ENCODE data around the gene NPFFR1.

Gene NPFFR1

GRCh38 chr10:70323697-70324338 lies 40.0 kb upstream of the NPFFR1 start:
- Histone ChIP-seq H3K4me3 (ENCODE audit: low read length) (no peak overlapping the region), H3K9me3 (ENCODE audit: insufficient read depth, low read depth, low read length) (no peaks in the 10 kb centered on the region), H3K27me3 (ENCODE audit: insufficient read depth, low read length) (no peaks in the 10 kb centered on the region), H3K36me3 (ENCODE audit: insufficient read depth, low read length) (peaks cover 3% of the 10 kb centered on the region; the same call in 1 of the 2 replicates), H3K9ac (ENCODE audit: low read depth, low read length) (no peak overlapping the region; the same call in 1 of the 2 replicates), H3K4me1 (ENCODE audit: insufficient read depth, low read length) (peaks cover 6% of the 10 kb centered on the region; the same call in 1 of the 2 replicates), H3K27ac (ENCODE audit: low read depth, low read length) (no peak overlapping the region)
- 80% methylated on average over 18 of the region's 18 CpGs for WGBS

- H3K4me1 ChIP-seq (ENCODE audit: insufficient read depth, low read length): peaks cover 6% of the 10 kb centered on the region; the same call in 1 of the 2 replicates
- no peak overlapping the region for H3K4me3 ChIP-seq (ENCODE audit: low read length)
- H3K9ac ChIP-seq (ENCODE audit: low read depth, low read length): no peak overlapping the region; the same call in 1 of the 2 replicates
- no peaks in the 10 kb centered on the region for H3K27me3 ChIP-seq (ENCODE audit: insufficient read depth, low read length)
- 90% methylated on average over 9 of the region's 9 CpGs for WGBS
- H3K36me3 ChIP-seq (ENCODE audit: insufficient read depth, low read length): peaks cover 3% of the 10 kb centered on the region; the same call in 1 of the 2 replicates
- no peak overlapping the region for H3K27ac ChIP-seq (ENCODE audit: low read depth, low read length)
- H3K9me3 ChIP-seq (ENCODE audit: insufficient read depth, low read depth, low read length): no peaks in the 10 kb centered on the region
Measured at GRCh38 chr10:70323138-70323696, 39.4 kb upstream of the NPFFR1 start.

- peaks cover 6% of the 10 kb centered on the region; the same call in 1 of the 2 replicates for H3K4me1 ChIP-seq (ENCODE audit: insufficient read depth, low read length)
- peaks cover 3% of the 10 kb centered on the region; the same call in 1 of the 2 replicates for H3K36me3 ChIP-seq (ENCODE audit: insufficient read depth, low read length)
- no peak overlapping the region for H3K9ac ChIP-seq (ENCODE audit: low read depth, low read length)
- no peak overlapping the region for H3K4me3 ChIP-seq (ENCODE audit: low read length)
- 92% methylated on average over 18 of the region's 19 CpGs for WGBS
- no peak overlapping the region for H3K27ac ChIP-seq (ENCODE audit: low read depth, low read length)
- H3K9me3 ChIP-seq (ENCODE audit: insufficient read depth, low read depth, low read length): no peaks in the 10 kb centered on the region
- H3K27me3 ChIP-seq (ENCODE audit: insufficient read depth, low read length): no peaks in the 10 kb centered on the region
Measured at GRCh38 chr10:70321897-70322890, 38.4 kb upstream of the NPFFR1 start.

- 91% methylated on average over 5 of the region's 5 CpGs for WGBS
- H3K27ac ChIP-seq (ENCODE audit: low read depth, low read length): no peak overlapping the region
- peaks cover 6% of the 10 kb centered on the region; the same call in 1 of the 2 replicates for H3K4me1 ChIP-seq (ENCODE audit: insufficient read depth, low read length)
- H3K4me3 ChIP-seq (ENCODE audit: low read length): no peak overlapping the region
- H3K27me3 ChIP-seq (ENCODE audit: insufficient read depth, low read length): no peaks in the 10 kb centered on the region
- no peak overlapping the region for H3K9ac ChIP-seq (ENCODE audit: low read depth, low read length)
- peaks cover 3% of the 10 kb centered on the region; the same call in 1 of the 2 replicates for H3K36me3 ChIP-seq (ENCODE audit: insufficient read depth, low read length)
- H3K9me3 ChIP-seq (ENCODE audit: insufficient read depth, low read depth, low read length): no peaks in the 10 kb centered on the region
Measured at GRCh38 chr10:70321233-70321632, 37.4 kb upstream of the NPFFR1 start.

GRCh38 chr10:70320751-70321150 lies 36.9 kb upstream of the NPFFR1 start:
- Histone ChIP-seq H3K4me3 (ENCODE audit: low read length) (no peak overlapping the region), H3K27me3 (ENCODE audit: insufficient read depth, low read length) (no peaks in the 10 kb centered on the region), H3K9ac (ENCODE audit: low read depth, low read length) (no peak overlapping the region), H3K4me1 (ENCODE audit: insufficient read depth, low read length) (peaks cover 6% of the 10 kb centered on the region; the same call in 1 of the 2 replicates), H3K27ac (ENCODE audit: low read depth, low read length) (no peak overlapping the region), H3K36me3 (ENCODE audit: insufficient read depth, low read length) (peaks cover 3% of the 10 kb centered on the region; the same call in 1 of the 2 replicates), H3K9me3 (ENCODE audit: insufficient read depth, low read depth, low read length) (no peaks in the 10 kb centered on the region)
- WGBS: 88% methylated on average over 5 of the region's 5 CpGs

GRCh38 chr10:70319824-70320223 lies 36.0 kb upstream of the NPFFR1 start:
- peaks cover 3% of the 10 kb centered on the region; the same call in 1 of the 2 replicates for H3K36me3 ChIP-seq (ENCODE audit: insufficient read depth, low read length)
- H3K4me1 ChIP-seq (ENCODE audit: insufficient read depth, low read length): peaks cover 6% of the 10 kb centered on the region; the same call in 1 of the 2 replicates
- 91% methylated on average over 5 of the region's 5 CpGs for WGBS

GRCh38 chr10:70319183-70319582 lies 35.4 kb upstream of the NPFFR1 start:
- Histone ChIP-seq H3K27ac (ENCODE audit: low read depth, low read length) (no peak overlapping the region), H3K27me3 (ENCODE audit: insufficient read depth, low read length) (no peaks in the 10 kb centered on the region), H3K4me1 (ENCODE audit: insufficient read depth, low read length) (peaks cover 2% of the 10 kb centered on the region; the same call in 1 of the 2 replicates), H3K9ac (ENCODE audit: low read depth, low read length) (no peak overlapping the region), H3K9me3 (ENCODE audit: insufficient read depth, low read depth, low read length) (no peaks in the 10 kb centered on the region), H3K36me3 (ENCODE audit: insufficient read depth, low read length) (peaks cover 3% of the 10 kb centered on the region; the same call in 1 of the 2 replicates), H3K4me3 (ENCODE audit: low read length) (no peak overlapping the region)
- 93% methylated on average over 6 of the region's 6 CpGs for WGBS

More at GRCh38 chr10:70319824-70320223, 36.0 kb upstream of the NPFFR1 start:
- Histone ChIP-seq H3K9me3 (ENCODE audit: insufficient read depth, low read depth, low read length) (no peaks in the 10 kb centered on the region), H3K27me3 (ENCODE audit: insufficient read depth, low read length) (no peaks in the 10 kb centered on the region), H3K9ac (ENCODE audit: low read depth, low read length) (no peak overlapping the region), H3K4me3 (ENCODE audit: low read length) (no peak overlapping the region), H3K27ac (ENCODE audit: low read depth, low read length) (no peak overlapping the region)

GRCh38 chr10:70317943-70318318 lies 34.1 kb upstream of the NPFFR1 start:
- no peaks in the 10 kb centered on the region for H3K36me3 ChIP-seq (ENCODE audit: insufficient read depth, low read length)
- H3K9me3 ChIP-seq (ENCODE audit: insufficient read depth, low read depth, low read length): no peaks in the 10 kb centered on the region
- H3K27me3 ChIP-seq (ENCODE audit: insufficient read depth, low read length): no peaks in the 10 kb centered on the region
- H3K9ac ChIP-seq (ENCODE audit: low read depth, low read length): no peak overlapping the region
- 92% methylated on average over 5 of the region's 5 CpGs for WGBS
- H3K4me1 ChIP-seq (ENCODE audit: insufficient read depth, low read length): no peaks in the 10 kb centered on the region
- H3K27ac ChIP-seq (ENCODE audit: low read depth, low read length): no peak overlapping the region
- no peak overlapping the region for H3K4me3 ChIP-seq (ENCODE audit: low read length)

GRCh38 chr10:70317272-70317942 lies 33.6 kb upstream of the NPFFR1 start:
- 92% methylated on average over 5 of the region's 5 CpGs for WGBS
- Histone ChIP-seq H3K4me1 (ENCODE audit: insufficient read depth, low read length) (no peaks in the 10 kb centered on the region), H3K4me3 (ENCODE audit: low read length) (no peak overlapping the region), H3K27ac (ENCODE audit: low read depth, low read length) (no peak overlapping the region), H3K36me3 (ENCODE audit: insufficient read depth, low read length) (no peaks in the 10 kb centered on the region), H3K27me3 (ENCODE audit: insufficient read depth, low read length) (no peaks in the 10 kb centered on the region), H3K9ac (ENCODE audit: low read depth, low read length) (no peak overlapping the region), H3K9me3 (ENCODE audit: insufficient read depth, low read depth, low read length) (no peaks in the 10 kb centered on the region)

GRCh38 chr10:70315815-70316214 lies 32.0 kb upstream of the NPFFR1 start:
- WGBS: 91% methylated on average over 4 of the region's 5 CpGs
- no peaks in the 10 kb centered on the region for H3K27me3 ChIP-seq (ENCODE audit: insufficient read depth, low read length)
- no peaks in the 10 kb centered on the region for H3K4me1 ChIP-seq (ENCODE audit: insufficient read depth, low read length)
- H3K9me3 ChIP-seq (ENCODE audit: insufficient read depth, low read depth, low read length): no peaks in the 10 kb centered on the region
- H3K4me3 ChIP-seq (ENCODE audit: low read length): no peak overlapping the region
- no peaks in the 10 kb centered on the region for H3K36me3 ChIP-seq (ENCODE audit: insufficient read depth, low read length)
- no peak overlapping the region for H3K9ac ChIP-seq (ENCODE audit: low read depth, low read length)
- H3K27ac ChIP-seq (ENCODE audit: low read depth, low read length): no peak overlapping the region

Data from HUES64 (cell line).